Measurements from ENCODE around the gene COL20A1. TPM values are rescaled to one million over a fixed set of nuclear protein-coding genes. Genes with fewer than 3 reads are reported as not detected.
A peak's percentile ranks its signal among the peaks of the same experiment; 100 is the strongest.

Gene COL20A1
- total RNA-seq, 1 experiment from 2014 or later, result not detected

- no peak for DNase-seq (ENCODE audit: low read depth)
Measured at GRCh38 chr20:63261060-63261794, 31.8 kb upstream of the COL20A1 start.

- no peak for DNase-seq (ENCODE audit: low read depth)
Measured at GRCh38 chr20:63261795-63262528, 31.0 kb upstream of the COL20A1 start.

- DNase-seq (ENCODE audit: low read depth), result no peak
Measured at GRCh38 chr20:63262836-63263235, 30.1 kb upstream of the COL20A1 start.

GRCh38 chr20:63264000-63264399 is 29.0 kb upstream of the COL20A1 start:
- DNase-seq (ENCODE audit: low read depth), result no peak

- DNase-seq (ENCODE audit: low read depth), result no peak
Measured at GRCh38 chr20:63264519-63264918, 28.5 kb upstream of the COL20A1 start.

- DNase-seq (ENCODE audit: low read depth), result peak; percentile 43
Measured at GRCh38 chr20:63265891-63266515, 27.0 kb upstream of the COL20A1 start.

GRCh38 chr20:63267691-63268090 is 25.3 kb upstream of the COL20A1 start:
- no peak for DNase-seq (ENCODE audit: low read depth)

GRCh38 chr20:63268256-63268655 is 24.7 kb upstream of the COL20A1 start:
- DNase-seq (ENCODE audit: low read depth), result no peak

GRCh38 chr20:63268671-63269439 is 24.1 kb upstream of the COL20A1 start:
- DNase-seq (ENCODE audit: low read depth), result no peak

GRCh38 chr20:63269724-63270123 is 23.3 kb upstream of the COL20A1 start:
- no peak for DNase-seq (ENCODE audit: low read depth)

- no peak for DNase-seq (ENCODE audit: low read depth)
Measured at GRCh38 chr20:63270606-63271325, 22.2 kb upstream of the COL20A1 start.

GRCh38 chr20:63272105-63273058 is 20.6 kb upstream of the COL20A1 start, which contains the start of gene ARFGAP1:
Gene ARFGAP1 (plus strand): TSS chr20:63272813. CDS start chr20:63275581, 2,768 bp downstream.
- DNase-seq (ENCODE audit: low read depth), result peak; percentile 91

- DNase-seq (ENCODE audit: low read depth), result no peak
Measured at GRCh38 chr20:63273059-63273579, 19.9 kb upstream of the COL20A1 start.

GRCh38 chr20:63273635-63274380 is 19.2 kb upstream of the COL20A1 start:
- peak; percentile 87 for DNase-seq (ENCODE audit: low read depth)

GRCh38 chr20:63274381-63275228 is 18.4 kb upstream of the COL20A1 start:
- peak; percentile 22 for DNase-seq (ENCODE audit: low read depth)

- no peak for DNase-seq (ENCODE audit: low read depth)
Measured at GRCh38 chr20:63275825-63276224, 17.2 kb upstream of the COL20A1 start.

GRCh38 chr20:63276956-63277355 is 16.0 kb upstream of the COL20A1 start:
- DNase-seq (ENCODE audit: low read depth), result no peak

Measured in RPMI7951 (cell line).